IgD-negative memory B cell (primary cell): ENCODE data around the gene CIDEC. TPM values are rescaled to one million over a fixed set of nuclear protein-coding genes. Genes with fewer than 3 reads are reported as not detected.
A peak's percentile ranks its signal among the peaks of the same experiment; 100 is the strongest.
"Not testable (repeated sequence)": the region's sequence is repeated elsewhere in the genome, so short reads cannot be mapped to it uniquely, and the experiment has no call there.

Source experiments
- H3K27ac Mint-ChIP-seq, 3 donors: one replicate each; pipeline ENCODE4 v1.8.0; 2020 to 2022; ENCODE audit warnings: mild to moderate bottlenecking in 3 of 3, mixed read lengths in 3 of 3, moderate library complexity in 1 of 3
- H3K27me3 Mint-ChIP-seq: one replicate; pipeline ENCODE4 v1.8.0; 2021; ENCODE audit warnings: mixed read lengths
- H3K36me3 Mint-ChIP-seq: one replicate; pipeline ENCODE4 v1.8.0; 2020; ENCODE audit warnings: mild to moderate bottlenecking, mixed read lengths
- H3K4me1 Mint-ChIP-seq, 3 donors: one replicate each; pipeline ENCODE4 v1.8.0; 2020 to 2022; ENCODE audit warnings: mixed read lengths in 3 of 3, mild to moderate bottlenecking in 1 of 3
- H3K4me3 Mint-ChIP-seq, 4 donors: one replicate each; pipeline ENCODE4 v1.8.0; 2020 to 2022; ENCODE audit warnings: mild to moderate bottlenecking in 4 of 4, mixed read lengths in 4 of 4, moderate library complexity in 3 of 4
- H3K9me3 Mint-ChIP-seq, 3 donors: one replicate each; pipeline ENCODE4 v1.8.0; 2020 to 2021; ENCODE audit warnings: mixed read lengths in 3 of 3, mild to moderate bottlenecking in 1 of 3
- polyA plus RNA-seq: library from polyadenylated mRNA; unstranded; fragments of 300-500 nt; fragmentation: Illumina TruSeq; gene quantifications from one replicate; pipeline ENCODE4 v1.2.3, GENCODE V29; 2021

Gene CIDEC
- polyA plus RNA-seq, 1 donor from 2014 or later: 0.80 TPM

GRCh38 chr3:9851926-9852325 lies 28.1 kb downstream of the CIDEC start:
- H3K4me3 Mint-ChIP-seq, H3K4me1 Mint-ChIP-seq, H3K36me3 Mint-ChIP-seq, H3K27me3 Mint-ChIP-seq, H3K9me3 Mint-ChIP-seq: not testable (repeated sequence)
- H3K27ac Mint-ChIP-seq: peak overlapping the region in 1 of 3 donors; percentile 46

DNA sequence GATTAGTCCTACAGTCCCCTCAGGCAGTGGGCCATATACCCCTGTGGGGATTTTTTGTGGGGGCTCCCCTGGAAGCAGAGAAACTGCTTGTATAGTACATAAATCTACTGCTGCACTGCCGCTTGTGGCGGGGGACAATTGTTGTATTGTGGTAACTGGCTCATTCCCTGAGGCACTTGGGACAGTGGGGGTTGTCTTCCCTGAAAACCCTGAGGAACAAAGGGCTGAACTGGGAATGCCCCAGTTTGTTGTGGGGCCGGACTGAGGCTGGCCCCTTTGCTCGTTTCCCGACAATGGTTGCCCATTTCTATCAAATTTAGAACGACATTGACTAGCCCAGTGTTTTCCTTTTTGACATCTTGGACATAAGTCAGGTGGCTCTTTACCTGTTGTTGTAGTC lies 28.7 kb downstream of the CIDEC start:
- H3K36me3 Mint-ChIP-seq, H3K27me3 Mint-ChIP-seq, H3K4me1 Mint-ChIP-seq, H3K27ac Mint-ChIP-seq, H3K9me3 Mint-ChIP-seq, H3K4me3 Mint-ChIP-seq: not testable (repeated sequence)

DNA sequence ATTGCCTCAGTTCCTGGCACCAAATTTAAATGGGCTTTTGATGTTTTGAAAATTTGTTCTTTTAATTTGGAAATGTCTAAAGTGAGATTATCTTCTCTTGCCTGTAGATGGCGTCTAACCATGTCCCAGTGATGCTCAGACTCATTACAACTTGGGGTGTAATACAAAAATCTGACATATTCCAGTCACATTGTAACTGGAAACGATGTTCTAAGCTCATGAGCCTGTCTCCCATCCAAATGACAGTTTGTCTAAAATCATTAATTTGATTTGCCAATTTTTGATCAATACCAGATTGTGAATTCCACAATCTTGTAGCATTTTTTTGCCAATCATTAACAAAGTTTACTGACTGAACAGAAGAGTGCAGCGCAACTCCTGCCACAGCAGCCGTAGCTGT lies 31.2 kb downstream of the CIDEC start:
- peak overlapping the region in 1 of 4 donors; percentile 81 for H3K4me3 Mint-ChIP-seq
- H3K27ac Mint-ChIP-seq: peak overlapping the region in 1 of 3 donors; percentile 33

DNA sequence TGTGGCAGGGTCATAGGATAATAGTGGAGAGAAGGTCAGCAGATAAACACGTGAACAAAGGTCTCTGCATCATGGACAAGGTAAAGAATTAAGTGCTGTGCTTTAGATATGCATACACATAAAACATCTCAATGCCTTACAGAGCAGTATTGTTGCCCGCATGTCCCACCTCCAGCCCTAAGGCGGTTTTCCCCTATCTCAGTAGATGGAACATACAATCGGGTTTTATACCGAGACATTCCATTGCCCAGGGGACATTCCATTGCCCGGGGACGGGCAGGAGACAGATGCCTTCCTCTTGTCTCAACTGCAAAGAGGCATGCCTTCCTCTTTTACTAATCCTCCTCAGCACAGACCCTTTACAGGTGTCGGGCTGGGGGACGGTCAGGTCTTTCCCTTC lies 32.2 kb downstream of the CIDEC start:
- H3K27ac Mint-ChIP-seq, H3K27me3 Mint-ChIP-seq: not testable (repeated sequence)

More for the DNA sequence above, 31.2 kb downstream of the CIDEC start:
- H3K36me3 Mint-ChIP-seq, H3K27me3 Mint-ChIP-seq, H3K9me3 Mint-ChIP-seq, H3K4me1 Mint-ChIP-seq: not testable (repeated sequence)

GRCh38 chr3:9846931-9847488 lies 33.0 kb downstream of the CIDEC start:
- H3K9me3 Mint-ChIP-seq: no peaks in the 10 kb centered on the region
- H3K4me1 Mint-ChIP-seq: peaks cover 6 to 13% (median 8%) of the 10 kb centered on the region in 3 donors
- no peak overlapping the region for H3K27ac Mint-ChIP-seq
- no peaks in the 10 kb centered on the region for H3K36me3 Mint-ChIP-seq
- H3K4me3 Mint-ChIP-seq: peak overlapping the region in 1 of 4 donors; percentile 8
- H3K27me3 Mint-ChIP-seq: peaks cover 5% of the 10 kb centered on the region

More for the DNA sequence above, 32.2 kb downstream of the CIDEC start:
- not testable (repeated sequence) for H3K4me3 Mint-ChIP-seq, H3K4me1 Mint-ChIP-seq, H3K36me3 Mint-ChIP-seq, H3K9me3 Mint-ChIP-seq

DNA sequence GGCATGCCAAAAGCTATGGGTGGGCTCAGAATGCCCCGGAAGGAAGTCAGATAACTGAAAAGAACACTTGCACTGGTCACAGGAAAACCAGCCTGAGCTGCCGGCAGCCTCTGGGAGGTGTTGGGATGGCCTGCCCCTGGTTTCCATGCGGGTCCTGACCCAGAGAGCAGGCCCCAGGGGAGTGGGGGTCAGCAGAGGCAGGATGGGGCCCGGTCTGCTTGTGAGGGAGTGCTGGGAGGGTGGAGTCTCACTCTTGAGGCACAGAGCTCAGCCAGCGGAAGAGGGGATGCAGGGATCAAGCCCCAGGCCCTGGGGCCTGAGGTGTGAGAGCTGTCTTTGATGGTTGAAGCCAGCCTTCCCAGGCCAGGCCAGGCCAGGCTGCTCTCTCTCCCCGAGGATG lies 33.8 kb downstream of the CIDEC start:
- Mint-ChIP-seq H3K4me1 (peaks cover 6 to 13% (median 9%) of the 10 kb centered on the region in 3 donors), H3K27me3 (peaks cover 2% of the 10 kb centered on the region), H3K36me3 (no peaks in the 10 kb centered on the region), H3K9me3 (no peaks in the 10 kb centered on the region), H3K4me3 (no peak overlapping the region), H3K27ac (peak overlapping the region in 1 of 3 donors; percentile 35)

GRCh38 chr3:9843715-9844438 lies 36.2 kb downstream of the CIDEC start, which contains the start of gene RPUSD3:
Gene RPUSD3, minus strand, starts transcription at chr3:9844008. Its CDS starts 18 bp downstream, at chr3:9843990.
- Mint-ChIP-seq H3K36me3 (no peaks in the 10 kb centered on the region), H3K27me3 (no peaks in the 10 kb centered on the region), H3K4me3 (peak within 1 kb of the TSS; percentile 98 to 99 (median 98)), H3K9me3 (no peaks in the 10 kb centered on the region), H3K4me1 (peaks cover 6 to 13% (median 9%) of the 10 kb centered on the region in 3 donors), H3K27ac (peak within 1 kb of the TSS; percentile 67 to 97 (median 85))

DNA sequence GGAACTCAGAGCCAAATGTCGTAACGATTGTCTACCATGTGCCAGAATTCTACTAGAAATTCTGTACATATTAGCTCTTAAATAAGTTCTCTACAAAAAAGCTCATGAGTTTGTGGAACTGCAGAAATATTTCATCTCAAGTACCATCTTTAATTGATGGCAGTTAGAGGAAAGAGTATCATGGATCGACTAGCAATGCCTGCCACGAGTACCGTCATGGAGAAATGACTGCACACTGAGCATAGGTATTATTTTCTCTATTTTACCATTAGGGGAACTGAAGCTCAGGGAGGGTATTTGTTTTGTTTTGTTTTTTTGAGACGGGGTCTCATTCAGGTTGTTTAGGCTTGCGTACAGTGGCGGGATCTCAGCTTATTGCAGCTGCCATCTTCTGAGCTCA lies 39.0 kb downstream of the CIDEC start:
- no peaks in the 10 kb centered on the region for H3K36me3 Mint-ChIP-seq
- no peak overlapping the region for H3K27ac Mint-ChIP-seq
- no peaks in the 10 kb centered on the region for H3K9me3 Mint-ChIP-seq
- peaks cover 6 to 13% (median 9%) of the 10 kb centered on the region in 3 donors for H3K4me1 Mint-ChIP-seq
- H3K27me3 Mint-ChIP-seq: no peaks in the 10 kb centered on the region
- H3K4me3 Mint-ChIP-seq: peak overlapping the region in 2 of 4 donors; percentile 32 to 99

DNA sequence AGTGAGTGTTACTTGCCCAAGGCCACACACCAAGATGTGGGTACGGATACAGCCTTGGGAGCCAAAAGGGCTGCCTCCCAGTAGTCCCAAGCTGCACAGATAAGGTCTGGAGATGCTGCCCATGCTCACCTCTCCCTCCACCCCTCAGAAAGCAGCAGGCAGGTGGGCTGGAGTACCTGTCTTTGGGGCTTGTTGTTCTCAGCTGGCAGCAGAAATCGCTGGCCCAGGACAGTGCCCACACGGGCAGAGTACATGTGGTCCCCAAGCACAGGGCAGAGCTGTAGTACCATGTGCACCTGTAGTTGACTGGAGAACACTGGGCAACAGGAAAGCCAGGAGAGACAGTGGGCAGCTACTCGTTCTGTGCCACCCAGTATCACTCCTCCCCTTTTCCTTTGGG lies 41.2 kb downstream of the CIDEC start:
- Mint-ChIP-seq H3K27me3 (no peaks in the 10 kb centered on the region), H3K4me1 (peaks cover 5 to 8% (median 7%) of the 10 kb centered on the region in 3 donors), H3K4me3 (peak overlapping the region in 1 of 4 donors; percentile 63), H3K36me3 (no peaks in the 10 kb centered on the region), H3K9me3 (no peaks in the 10 kb centered on the region), H3K27ac (no peak overlapping the region)

GRCh38 chr3:9837701-9838582 lies 42.1 kb downstream of the CIDEC start:
- peaks cover 5 to 7% (median 5%) of the 10 kb centered on the region in 3 donors for H3K4me1 Mint-ChIP-seq
- peak overlapping the region in 1 of 4 donors; percentile 63 for H3K4me3 Mint-ChIP-seq
- no peaks in the 10 kb centered on the region for H3K27me3 Mint-ChIP-seq
- H3K9me3 Mint-ChIP-seq: no peaks in the 10 kb centered on the region
- H3K36me3 Mint-ChIP-seq: no peaks in the 10 kb centered on the region
- H3K27ac Mint-ChIP-seq: no peak overlapping the region

DNA sequence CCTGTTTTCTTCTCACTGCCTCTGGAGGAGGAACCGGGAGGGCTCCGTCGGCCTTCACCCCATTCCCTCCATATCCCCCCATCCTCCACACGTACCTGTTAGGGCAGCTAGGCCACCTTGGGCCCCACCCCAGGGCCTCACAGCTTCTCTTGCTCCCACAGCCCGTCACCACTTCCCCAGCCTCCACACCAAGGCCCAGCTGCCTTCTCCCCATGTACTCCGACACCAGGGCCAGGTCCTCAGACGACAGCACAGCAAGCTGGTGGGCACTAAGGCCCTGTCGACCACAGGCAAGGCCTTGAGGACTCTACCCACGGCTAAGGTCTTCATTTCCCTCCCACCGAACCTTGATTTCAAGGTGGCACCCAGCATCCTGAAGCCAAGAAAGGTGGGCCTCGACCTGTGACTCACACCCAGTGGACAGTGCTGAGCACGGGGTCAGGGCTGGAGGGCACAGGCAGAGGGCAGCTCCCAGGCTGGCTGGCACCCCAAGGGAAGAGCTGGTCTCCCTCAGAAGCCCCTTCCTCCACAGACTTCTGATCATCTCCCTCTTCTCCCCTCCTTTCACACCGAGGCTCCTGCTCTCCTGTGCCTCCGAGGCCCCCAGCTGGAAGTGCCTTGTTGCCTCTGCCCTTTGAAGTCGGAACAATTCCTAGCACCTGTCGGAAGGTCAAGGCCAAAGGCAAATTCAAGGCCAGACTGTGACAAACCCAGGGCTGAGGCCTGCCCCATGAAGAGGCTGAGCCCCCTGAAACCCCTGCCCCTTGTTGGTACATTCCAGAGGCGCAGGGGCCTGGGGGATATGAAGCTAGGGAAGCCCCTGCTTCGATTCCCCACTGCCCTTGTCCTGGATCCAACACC lies 45.3 kb downstream of the CIDEC start:
- H3K4me1 Mint-ChIP-seq: peaks cover 0 to 3% (median 2%) of the 10 kb centered on the region in 3 donors
- H3K9me3 Mint-ChIP-seq: no peaks in the 10 kb centered on the region
- no peak overlapping the region for H3K4me3 Mint-ChIP-seq
- no peak overlapping the region for H3K27ac Mint-ChIP-seq
- H3K27me3 Mint-ChIP-seq: no peaks in the 10 kb centered on the region
- no peaks in the 10 kb centered on the region for H3K36me3 Mint-ChIP-seq

DNA sequence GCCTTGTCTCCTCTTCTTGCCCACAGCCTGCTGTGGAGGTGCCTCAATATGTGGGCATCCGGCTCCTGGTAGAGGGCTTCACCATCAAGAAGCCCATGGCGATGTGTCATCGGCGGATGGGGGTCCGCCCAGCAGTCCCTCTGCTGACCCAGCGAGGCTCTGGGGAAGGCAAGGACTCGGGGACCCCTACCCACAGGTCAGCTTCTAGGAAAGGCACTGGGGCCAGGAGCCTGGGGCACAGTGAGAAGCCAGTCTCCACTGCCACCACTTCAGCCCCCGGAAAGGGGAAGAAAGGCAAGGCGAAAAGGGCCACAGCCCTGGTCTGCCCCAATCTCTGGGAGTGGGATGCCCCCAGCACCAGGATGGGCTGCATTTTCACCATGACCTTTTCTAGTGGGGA lies 47.0 kb downstream of the CIDEC start:
- no peaks in the 10 kb centered on the region for H3K9me3 Mint-ChIP-seq
- H3K4me1 Mint-ChIP-seq: peaks cover 0 to 3% (median 2%) of the 10 kb centered on the region in 3 donors
- H3K36me3 Mint-ChIP-seq: no peaks in the 10 kb centered on the region
- no peak overlapping the region for H3K4me3 Mint-ChIP-seq
- H3K27me3 Mint-ChIP-seq: no peaks in the 10 kb centered on the region
- H3K27ac Mint-ChIP-seq: no peak overlapping the region

DNA sequence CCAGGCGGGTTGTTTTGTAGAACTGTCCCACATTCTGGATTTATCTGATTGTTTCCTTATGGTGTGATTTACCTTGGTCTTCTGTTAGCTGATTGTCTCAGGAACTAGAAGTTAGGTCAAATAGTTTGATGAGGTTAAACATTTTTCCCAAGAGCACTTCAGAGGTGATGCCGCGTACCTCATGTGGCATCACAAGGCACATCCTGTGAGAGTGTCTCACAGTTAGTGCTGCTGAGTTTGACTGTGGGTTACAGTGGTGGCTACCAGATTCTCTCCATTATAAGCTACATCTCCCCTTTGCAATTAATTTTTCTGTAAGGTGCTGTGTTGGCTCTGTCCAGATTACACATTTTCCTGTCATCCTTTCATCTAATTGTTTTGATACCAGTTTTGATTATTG lies 48.8 kb downstream of the CIDEC start:
- H3K4me1 Mint-ChIP-seq: peaks cover 0 to 3% (median 2%) of the 10 kb centered on the region in 3 donors
- no peak overlapping the region for H3K4me3 Mint-ChIP-seq
- H3K27ac Mint-ChIP-seq: peak overlapping the region in 1 of 3 donors; percentile 62
- no peaks in the 10 kb centered on the region for H3K36me3 Mint-ChIP-seq
- H3K9me3 Mint-ChIP-seq: no peaks in the 10 kb centered on the region
- H3K27me3 Mint-ChIP-seq: no peaks in the 10 kb centered on the region
